Panc1 (cell line): ENCODE measurements around the gene TIA1.

Experiments
- POLR2AphosphoS5 ChIP-seq: IDR thresholded peaks from 2 replicates; pipeline ENCODE4 v1.6.1; 2012; ENCODE audit warnings: mild to moderate bottlenecking, low read depth, low read length, moderate library complexity
- SIN3A ChIP-seq: IDR thresholded peaks from 2 replicates; pipeline ENCODE4 v1.6.1; 2012; ENCODE audit warnings: low read depth, mild to moderate bottlenecking, low read length, moderate library complexity, borderline replicate concordance; ENCODE audit not compliant: insufficient read depth
- TCF7L2 ChIP-seq: IDR thresholded peaks from 2 replicates; pipeline ENCODE4 v1.6.1; 2011; ENCODE audit warnings: mild to moderate bottlenecking, low read depth, low read length, inconsistent platforms
- TF ChIP-seq, protein P1 (sequence below): fragments of 450-650 bp; IDR thresholded peaks from 2 replicates; pipeline ENCODE4 v1.5.1; 2017; ENCODE audit warnings: mild to moderate bottlenecking
- TF ChIP-seq, protein P2 (sequence below), 2 experiments: IDR thresholded peaks; 2 replicates each; pipeline ENCODE4 v1.6.1; 2011 to 2012; ENCODE audit warnings: low read depth in 2 of 2, control low read depth in 1 of 2, low read length in 1 of 2, mild to moderate bottlenecking in 1 of 2, moderate library complexity in 1 of 2; ENCODE audit not compliant: insufficient read depth in 1 of 2

DNA sequence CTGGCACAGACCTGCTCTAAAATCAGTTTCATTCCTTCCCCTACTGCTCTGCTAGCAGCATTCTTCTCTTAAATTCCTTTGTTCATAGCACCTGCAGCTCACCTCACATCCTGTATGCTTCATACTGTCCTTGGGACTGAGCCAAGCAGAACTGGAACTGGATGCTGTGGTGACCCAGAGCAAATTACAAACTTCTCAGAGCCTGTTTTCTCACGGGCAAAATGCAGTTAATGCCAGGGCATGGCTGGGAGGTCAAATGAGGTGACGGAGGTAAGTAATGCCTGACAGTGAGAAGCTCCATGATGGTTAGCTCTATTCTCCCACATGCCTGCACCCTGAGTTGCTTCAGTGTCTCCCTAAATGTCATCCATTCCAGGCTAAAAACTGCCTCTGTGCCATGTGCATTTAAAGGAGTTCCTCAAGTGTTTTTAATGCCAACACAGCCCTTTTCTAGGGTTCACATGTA is 87.3 kb downstream of the TIA1 start:
- TF ChIP-seq, protein P1, sequence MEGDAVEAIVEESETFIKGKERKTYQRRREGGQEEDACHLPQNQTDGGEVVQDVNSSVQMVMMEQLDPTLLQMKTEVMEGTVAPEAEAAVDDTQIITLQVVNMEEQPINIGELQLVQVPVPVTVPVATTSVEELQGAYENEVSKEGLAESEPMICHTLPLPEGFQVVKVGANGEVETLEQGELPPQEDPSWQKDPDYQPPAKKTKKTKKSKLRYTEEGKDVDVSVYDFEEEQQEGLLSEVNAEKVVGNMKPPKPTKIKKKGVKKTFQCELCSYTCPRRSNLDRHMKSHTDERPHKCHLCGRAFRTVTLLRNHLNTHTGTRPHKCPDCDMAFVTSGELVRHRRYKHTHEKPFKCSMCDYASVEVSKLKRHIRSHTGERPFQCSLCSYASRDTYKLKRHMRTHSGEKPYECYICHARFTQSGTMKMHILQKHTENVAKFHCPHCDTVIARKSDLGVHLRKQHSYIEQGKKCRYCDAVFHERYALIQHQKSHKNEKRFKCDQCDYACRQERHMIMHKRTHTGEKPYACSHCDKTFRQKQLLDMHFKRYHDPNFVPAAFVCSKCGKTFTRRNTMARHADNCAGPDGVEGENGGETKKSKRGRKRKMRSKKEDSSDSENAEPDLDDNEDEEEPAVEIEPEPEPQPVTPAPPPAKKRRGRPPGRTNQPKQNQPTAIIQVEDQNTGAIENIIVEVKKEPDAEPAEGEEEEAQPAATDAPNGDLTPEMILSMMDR: no peak
- no peak for TF ChIP-seq POLR2AphosphoS5
- TF ChIP-seq, protein P2, sequence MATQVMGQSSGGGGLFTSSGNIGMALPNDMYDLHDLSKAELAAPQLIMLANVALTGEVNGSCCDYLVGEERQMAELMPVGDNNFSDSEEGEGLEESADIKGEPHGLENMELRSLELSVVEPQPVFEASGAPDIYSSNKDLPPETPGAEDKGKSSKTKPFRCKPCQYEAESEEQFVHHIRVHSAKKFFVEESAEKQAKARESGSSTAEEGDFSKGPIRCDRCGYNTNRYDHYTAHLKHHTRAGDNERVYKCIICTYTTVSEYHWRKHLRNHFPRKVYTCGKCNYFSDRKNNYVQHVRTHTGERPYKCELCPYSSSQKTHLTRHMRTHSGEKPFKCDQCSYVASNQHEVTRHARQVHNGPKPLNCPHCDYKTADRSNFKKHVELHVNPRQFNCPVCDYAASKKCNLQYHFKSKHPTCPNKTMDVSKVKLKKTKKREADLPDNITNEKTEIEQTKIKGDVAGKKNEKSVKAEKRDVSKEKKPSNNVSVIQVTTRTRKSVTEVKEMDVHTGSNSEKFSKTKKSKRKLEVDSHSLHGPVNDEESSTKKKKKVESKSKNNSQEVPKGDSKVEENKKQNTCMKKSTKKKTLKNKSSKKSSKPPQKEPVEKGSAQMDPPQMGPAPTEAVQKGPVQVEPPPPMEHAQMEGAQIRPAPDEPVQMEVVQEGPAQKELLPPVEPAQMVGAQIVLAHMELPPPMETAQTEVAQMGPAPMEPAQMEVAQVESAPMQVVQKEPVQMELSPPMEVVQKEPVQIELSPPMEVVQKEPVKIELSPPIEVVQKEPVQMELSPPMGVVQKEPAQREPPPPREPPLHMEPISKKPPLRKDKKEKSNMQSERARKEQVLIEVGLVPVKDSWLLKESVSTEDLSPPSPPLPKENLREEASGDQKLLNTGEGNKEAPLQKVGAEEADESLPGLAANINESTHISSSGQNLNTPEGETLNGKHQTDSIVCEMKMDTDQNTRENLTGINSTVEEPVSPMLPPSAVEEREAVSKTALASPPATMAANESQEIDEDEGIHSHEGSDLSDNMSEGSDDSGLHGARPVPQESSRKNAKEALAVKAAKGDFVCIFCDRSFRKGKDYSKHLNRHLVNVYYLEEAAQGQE (IDR thresholded peaks at IDR 0.05; ENCODE audit: insufficient read depth in 1 of 2, low read depth in 2 of 2, low read length in 1 of 2): no peak
- no peak for TF ChIP-seq SIN3A
- TF ChIP-seq TCF7L2: no peak
